Endothelial cell (in vitro differentiated cells): Measurements from ENCODE around the gene LZTR1. TPM values are rescaled to one million over a fixed set of nuclear protein-coding genes. Genes with fewer than 3 reads are reported as not detected.

Experiments
- DNase-seq: peaks from one replicate; pipeline ENCODE4 v3.0.0; 2021; ENCODE audit warnings: low spot score
- H3K27ac Mint-ChIP-seq: one replicate; pipeline ENCODE4 v1.8.0; 2021; ENCODE audit warnings: mixed read lengths, inconsistent platforms; ENCODE audit not compliant: unreplicated experiment
- H3K27me3 Mint-ChIP-seq: one replicate; pipeline ENCODE4 v1.8.0; 2021; ENCODE audit warnings: mild to moderate bottlenecking, moderate library complexity, mixed read lengths, inconsistent platforms; ENCODE audit not compliant: unreplicated experiment
- H3K36me3 Mint-ChIP-seq: one replicate; pipeline ENCODE4 v1.8.0; 2021; ENCODE audit warnings: mild to moderate bottlenecking, low read depth, mixed read lengths, inconsistent platforms; ENCODE audit not compliant: unreplicated experiment
- H3K4me1 Mint-ChIP-seq: one replicate; pipeline ENCODE4 v1.8.0; 2021; ENCODE audit warnings: mild to moderate bottlenecking, mixed read lengths, inconsistent platforms; ENCODE audit not compliant: unreplicated experiment
- H3K4me3 Mint-ChIP-seq: one replicate; pipeline ENCODE4 v1.8.0; 2021; ENCODE audit warnings: mild to moderate bottlenecking, mixed read lengths, inconsistent platforms; ENCODE audit not compliant: unreplicated experiment
- H3K9me3 Mint-ChIP-seq: one replicate; pipeline ENCODE4 v1.8.0; 2021; ENCODE audit warnings: mixed read lengths, inconsistent platforms; ENCODE audit not compliant: unreplicated experiment
- CTCF ChIP-seq: fragments of 200-600 bp; sonication (generic); IDR thresholded peaks from one replicate; pipeline ENCODE4 v1.5.0; 2021; ENCODE audit warnings: antibody characterized with exemption; ENCODE audit not compliant: unreplicated experiment
- total RNA-seq: library from RNA; stranded (reverse); fragmentation: NEBNext Ultra II Directional; extraction: Animal tissue kit (Norgen Biotek cat#: 25700); gene quantifications from one replicate; pipeline ENCODE4 v1.2.1, GENCODE V29; 2021; ENCODE audit not compliant: unreplicated experiment

The LZTR1 gene
- total RNA-seq, 1 donor from 2014 or later, result 113 TPM

GRCh38 chr22:20991252-20992055 is 9.4 kb downstream of the LZTR1 start:
- DNase-seq, result no peak
- H3K9me3 Mint-ChIP-seq, result no peaks in the 10 kb centered on the region
- TF ChIP-seq CTCF, result no peak
- peaks cover 10% of the 10 kb centered on the region for H3K27me3 Mint-ChIP-seq
- peaks cover 22% of the 10 kb centered on the region for H3K36me3 Mint-ChIP-seq
- no peaks in the 10 kb centered on the region for H3K4me1 Mint-ChIP-seq
- no peak overlapping the region for H3K27ac Mint-ChIP-seq
- no peak overlapping the region for H3K4me3 Mint-ChIP-seq

GRCh38 chr22:20992056-20992442 is 10.0 kb downstream of the LZTR1 start:
- peaks cover 20% of the 10 kb centered on the region for H3K36me3 Mint-ChIP-seq
- no peaks in the 10 kb centered on the region for H3K9me3 Mint-ChIP-seq
- H3K27me3 Mint-ChIP-seq, result peaks cover 10% of the 10 kb centered on the region
- no peak for DNase-seq
- TF ChIP-seq CTCF, result no peak
- H3K4me3 Mint-ChIP-seq, result no peak overlapping the region
- H3K27ac Mint-ChIP-seq, result no peak overlapping the region
- no peaks in the 10 kb centered on the region for H3K4me1 Mint-ChIP-seq

- no peak for TF ChIP-seq CTCF
- H3K4me3 Mint-ChIP-seq, result no peak overlapping the region
- H3K36me3 Mint-ChIP-seq, result peaks cover 18% of the 10 kb centered on the region
- H3K27me3 Mint-ChIP-seq, result peaks cover 10% of the 10 kb centered on the region
- H3K4me1 Mint-ChIP-seq, result no peaks in the 10 kb centered on the region
- no peaks in the 10 kb centered on the region for H3K9me3 Mint-ChIP-seq
- H3K27ac Mint-ChIP-seq, result no peak overlapping the region
- no peak for DNase-seq
Observed at GRCh38 chr22:20992456-20993303, 10.6 kb downstream of the LZTR1 start.

- H3K9me3 Mint-ChIP-seq, result no peaks in the 10 kb centered on the region
- peaks cover 12% of the 10 kb centered on the region for H3K36me3 Mint-ChIP-seq
- peaks cover 12% of the 10 kb centered on the region for H3K27me3 Mint-ChIP-seq
- H3K4me1 Mint-ChIP-seq, result no peaks in the 10 kb centered on the region
- H3K27ac Mint-ChIP-seq, result no peak overlapping the region
- no peak for DNase-seq
- TF ChIP-seq CTCF, result no peak
- H3K4me3 Mint-ChIP-seq, result no peak overlapping the region
Observed at GRCh38 chr22:20993304-20994127, 11.4 kb downstream of the LZTR1 start.
